GM12864 (cell line): ENCODE measurements around the gene DLGAP1.

ENCODE experiments used
- DNase-seq: peaks from one replicate; pipeline ENCODE4 v3.0.0-alpha.2; 2011; ENCODE audit warnings: low read depth
- H3K4me3 ChIP-seq: 2 replicates; pipeline ENCODE4 v1.5.1; 2011; ENCODE audit warnings: mild to moderate bottlenecking, low read depth, low read length, control low read depth
- CTCF ChIP-seq: IDR thresholded peaks from 2 replicates; pipeline ENCODE4 v1.5.1; 2011; ENCODE audit warnings: low read depth, mild to moderate bottlenecking, moderate library complexity, low read length, control low read depth, inconsistent platforms; ENCODE audit errors: missing control alignments

Gene DLGAP1

DNA sequence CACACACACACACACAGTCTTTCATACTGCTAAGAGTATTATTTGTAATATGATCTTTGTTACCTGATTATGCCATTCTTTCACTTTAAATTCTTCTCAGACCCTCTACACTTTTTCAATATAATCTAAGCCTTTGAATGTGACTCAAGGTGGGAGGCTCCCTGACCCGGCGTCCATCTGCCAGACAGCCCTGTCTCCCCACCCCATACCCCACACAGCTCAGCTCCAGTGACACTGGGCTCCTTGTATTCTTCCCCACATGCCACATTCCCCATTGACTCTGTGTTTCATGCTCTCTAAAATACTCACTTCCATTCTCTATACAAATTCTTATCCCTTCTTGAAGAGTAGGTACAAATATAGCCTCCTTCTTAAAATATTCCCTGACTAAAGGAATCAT, 563.0 kb downstream of the DLGAP1 start:
- H3K4me3 ChIP-seq, result no peak overlapping the region
- DNase-seq, result no peak
- no peak for TF ChIP-seq CTCF

DNA sequence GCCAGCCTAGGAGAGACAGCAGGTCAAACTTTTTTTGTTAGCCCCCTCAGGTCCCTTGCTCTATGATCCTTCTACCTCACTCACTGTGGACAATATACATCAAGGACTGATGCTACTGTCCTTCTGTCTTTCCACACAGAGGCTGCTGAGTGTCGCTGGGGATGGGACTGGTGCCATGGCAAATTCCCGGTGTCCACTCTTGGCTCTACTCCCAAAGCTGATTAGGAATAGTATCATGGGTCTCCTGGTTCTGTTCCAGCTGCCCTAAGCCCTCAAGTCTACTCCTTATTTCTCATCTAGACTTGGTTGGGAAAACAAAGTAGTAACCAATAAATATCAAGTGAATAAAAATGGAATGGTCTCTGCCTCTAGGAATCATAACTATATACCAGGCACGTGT, 563.9 kb downstream of the DLGAP1 start:
- no peak for TF ChIP-seq CTCF
- no peak overlapping the region for H3K4me3 ChIP-seq
- no peak for DNase-seq

GRCh38 chr18:3889803-3890202, 565.3 kb downstream of the DLGAP1 start:
- no peak for TF ChIP-seq CTCF
- no peak for DNase-seq
- H3K4me3 ChIP-seq, result no peak overlapping the region

- no peak overlapping the region for H3K4me3 ChIP-seq
- TF ChIP-seq CTCF, result no peak
- DNase-seq, result no peak
Measured at GRCh38 chr18:3889121-3889520, 566.0 kb downstream of the DLGAP1 start.

- DNase-seq, result no peak
- H3K4me3 ChIP-seq, result no peak overlapping the region
- no peak for TF ChIP-seq CTCF
Measured at GRCh38 chr18:3886575-3887322, 568.4 kb downstream of the DLGAP1 start.

GRCh38 chr18:3885209-3885792, 569.8 kb downstream of the DLGAP1 start:
- peak; percentile 43 for TF ChIP-seq CTCF
- H3K4me3 ChIP-seq, result no peak overlapping the region
- no peak for DNase-seq

DNA sequence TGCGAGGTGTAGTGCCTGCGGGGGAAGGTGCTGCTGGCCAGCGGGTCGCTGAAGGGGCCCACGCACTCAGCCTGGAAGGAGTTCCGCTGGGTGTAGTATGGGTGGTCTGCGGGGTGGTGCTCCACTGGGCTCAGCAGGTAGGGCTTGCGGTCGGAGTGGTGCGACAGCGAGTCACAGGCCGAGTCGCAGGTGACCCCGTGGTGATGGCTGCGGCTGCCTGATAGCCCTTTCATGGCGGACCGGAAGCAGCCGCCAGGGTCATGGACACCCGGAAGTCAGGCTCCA, 575.3 kb downstream of the DLGAP1 start:
- H3K4me3 ChIP-seq, result no peak overlapping the region
- DNase-seq, result no peak
- TF ChIP-seq CTCF, result no peak
